ENCODE results near the gene SEPTIN12.
A peak's percentile ranks its signal among the peaks of the same experiment; 100 is the strongest.

SEPTIN12 gene

DNA sequence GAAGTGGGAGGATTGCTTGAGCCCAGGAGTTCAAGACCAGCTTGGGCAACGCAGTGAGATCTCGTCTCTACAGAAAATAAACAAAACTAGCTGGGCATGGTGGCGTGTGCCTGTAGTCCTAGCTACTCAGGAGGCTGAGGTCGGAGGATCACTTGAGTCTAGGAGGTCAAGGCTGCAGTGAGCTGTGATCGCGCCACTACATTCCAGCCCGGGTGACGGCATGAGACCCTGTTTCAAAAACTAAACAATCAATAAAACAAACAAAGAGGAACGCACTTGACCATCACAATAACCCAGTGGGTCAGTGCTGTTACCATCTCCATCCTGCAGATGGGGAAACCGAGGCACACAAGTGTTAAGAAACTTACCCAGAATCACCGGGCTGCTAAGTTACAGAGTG, 34.9 kb downstream of the SEPTIN12 start:
- TF ChIP-seq, protein P1, sequence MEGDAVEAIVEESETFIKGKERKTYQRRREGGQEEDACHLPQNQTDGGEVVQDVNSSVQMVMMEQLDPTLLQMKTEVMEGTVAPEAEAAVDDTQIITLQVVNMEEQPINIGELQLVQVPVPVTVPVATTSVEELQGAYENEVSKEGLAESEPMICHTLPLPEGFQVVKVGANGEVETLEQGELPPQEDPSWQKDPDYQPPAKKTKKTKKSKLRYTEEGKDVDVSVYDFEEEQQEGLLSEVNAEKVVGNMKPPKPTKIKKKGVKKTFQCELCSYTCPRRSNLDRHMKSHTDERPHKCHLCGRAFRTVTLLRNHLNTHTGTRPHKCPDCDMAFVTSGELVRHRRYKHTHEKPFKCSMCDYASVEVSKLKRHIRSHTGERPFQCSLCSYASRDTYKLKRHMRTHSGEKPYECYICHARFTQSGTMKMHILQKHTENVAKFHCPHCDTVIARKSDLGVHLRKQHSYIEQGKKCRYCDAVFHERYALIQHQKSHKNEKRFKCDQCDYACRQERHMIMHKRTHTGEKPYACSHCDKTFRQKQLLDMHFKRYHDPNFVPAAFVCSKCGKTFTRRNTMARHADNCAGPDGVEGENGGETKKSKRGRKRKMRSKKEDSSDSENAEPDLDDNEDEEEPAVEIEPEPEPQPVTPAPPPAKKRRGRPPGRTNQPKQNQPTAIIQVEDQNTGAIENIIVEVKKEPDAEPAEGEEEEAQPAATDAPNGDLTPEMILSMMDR (IDR thresholded peaks at IDR 0.05; ENCODE audit: control extremely low read depth, extremely low read depth, low read depth, missing control alignments), result no peak
- POLR2A ChIA-PET, result no interaction called here
- DNase-seq (ENCODE audit: extremely low spot score), result no peak
- CTCF ChIA-PET, result no interaction called here

DNA sequence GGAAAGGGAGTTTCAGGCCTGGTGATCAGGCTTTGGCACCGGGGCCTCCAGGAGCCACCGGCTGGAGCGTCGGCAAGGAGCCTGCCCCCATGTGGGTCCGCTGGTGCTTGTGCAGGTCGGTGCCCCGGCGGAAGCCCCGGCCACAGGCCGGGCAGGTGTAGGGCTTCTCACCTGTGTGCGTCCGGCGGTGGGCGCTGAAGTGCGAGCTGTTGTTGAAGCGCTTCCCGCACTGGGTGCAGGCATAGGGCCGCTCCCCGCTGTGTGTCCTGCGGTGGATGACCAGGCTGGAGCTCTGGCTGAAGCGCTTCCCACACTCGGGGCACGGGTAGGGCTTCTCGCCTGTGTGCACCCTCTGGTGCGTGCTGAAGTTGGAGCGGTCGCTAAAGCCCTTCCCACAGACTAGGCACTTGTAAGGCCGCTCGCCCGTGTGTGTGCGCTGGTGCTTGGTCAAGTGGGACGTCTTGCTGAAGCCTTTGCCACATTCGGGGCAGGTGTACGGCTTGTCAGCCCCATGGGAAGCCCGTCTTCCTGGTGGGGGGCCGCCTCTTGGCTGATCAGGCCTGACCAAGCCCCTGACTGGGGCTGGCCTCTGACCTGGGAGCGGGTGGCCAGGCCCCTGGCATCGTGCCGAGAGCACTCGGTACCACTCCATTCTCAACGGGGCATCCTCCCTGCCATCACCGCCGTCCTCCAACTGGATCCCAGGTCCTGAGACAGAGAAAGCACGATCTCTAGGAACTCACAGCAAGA, 35.6 kb downstream of the SEPTIN12 start:
- TF ChIP-seq, protein P1 (IDR thresholded peaks at IDR 0.05; ENCODE audit: control extremely low read depth, extremely low read depth, low read depth, missing control alignments), result no peak
- CTCF ChIA-PET, result no interaction called here
- POLR2A ChIA-PET, result no interaction called here
- DNase-seq (ENCODE audit: extremely low spot score), result no peak

DNA sequence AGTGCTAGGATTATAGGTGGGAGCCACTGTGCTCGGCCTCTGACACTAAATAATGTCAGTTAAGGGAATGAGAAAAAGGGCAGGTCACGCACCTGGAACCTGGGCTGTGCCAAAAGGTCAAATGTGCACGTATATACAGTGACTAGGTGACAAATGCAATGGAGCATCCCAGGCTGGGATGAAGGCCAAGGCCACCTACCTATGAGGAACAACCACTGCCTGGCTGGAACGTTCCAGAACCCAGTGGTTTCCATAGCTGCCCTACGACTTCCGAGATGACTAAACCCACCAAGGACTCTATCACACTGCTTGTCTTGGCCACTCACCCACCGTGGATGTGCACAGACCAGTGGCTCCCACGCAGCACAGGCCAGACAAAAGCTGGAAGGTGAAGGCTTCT, 37.2 kb downstream of the SEPTIN12 start:
- no peak for DNase-seq (ENCODE audit: extremely low spot score)
- TF ChIP-seq, protein P1 (IDR thresholded peaks at IDR 0.05; ENCODE audit: control extremely low read depth, extremely low read depth, low read depth, missing control alignments), result no peak
- CTCF ChIA-PET, result interaction anchor here (0.9 kb wide), 1 partner anchor 12 kb away, joined by 3 read pairs; no protein-coding TSS in a partner anchor
- POLR2A ChIA-PET, result interaction anchor here (0.5 to 0.7 kb wide), 2 partner anchors 16 to 44 kb away, joined by 3 read pairs; partner anchors contain the start of gene DNAAF8

DNA sequence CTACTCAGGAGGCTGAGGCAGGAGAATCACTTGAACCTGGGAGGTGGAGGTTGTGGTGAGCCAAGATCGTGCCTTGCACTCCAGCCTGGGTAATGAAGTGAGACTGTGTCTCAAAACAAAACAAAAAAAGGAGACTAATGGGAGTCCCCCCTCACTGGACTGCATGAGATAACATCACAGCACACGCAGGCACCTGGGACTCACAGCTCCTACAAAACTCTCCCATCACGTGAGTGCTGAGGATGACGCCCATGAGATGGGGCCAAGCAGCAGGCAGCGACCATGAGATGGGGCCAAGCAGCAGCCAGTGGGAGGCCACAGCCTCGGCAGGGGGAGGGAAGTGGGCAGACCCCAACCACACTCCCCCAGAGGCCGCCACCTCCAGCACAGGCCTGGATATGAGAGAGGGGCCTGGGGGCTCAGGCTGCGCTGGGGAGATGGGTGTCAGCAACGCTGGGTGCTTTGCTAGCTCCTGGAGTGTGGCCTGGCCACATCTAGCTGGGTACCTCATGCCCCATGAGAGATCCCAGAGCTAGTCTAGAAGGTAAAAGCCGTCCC, 38.4 kb downstream of the SEPTIN12 start:
- ChIA-PET POLR2A (interaction anchor here (1.0 to 1.3 kb wide), 2 partner anchors 11 to 15 kb away, joined by 3 to 4 read pairs; partner anchors contain the start of gene DNAAF8), CTCF (interaction anchor here (0.9 to 1.3 kb wide), 2 partner anchors 14 to 15 kb away, joined by 3 to 6 read pairs; partner anchors contain the start of genes ANKS3 and DNAAF8)
- TF ChIP-seq, protein P1 (IDR thresholded peaks at IDR 0.05; ENCODE audit: control extremely low read depth, extremely low read depth, low read depth, missing control alignments), result no peak
- DNase-seq (ENCODE audit: extremely low spot score), result peak; percentile 57

DNA sequence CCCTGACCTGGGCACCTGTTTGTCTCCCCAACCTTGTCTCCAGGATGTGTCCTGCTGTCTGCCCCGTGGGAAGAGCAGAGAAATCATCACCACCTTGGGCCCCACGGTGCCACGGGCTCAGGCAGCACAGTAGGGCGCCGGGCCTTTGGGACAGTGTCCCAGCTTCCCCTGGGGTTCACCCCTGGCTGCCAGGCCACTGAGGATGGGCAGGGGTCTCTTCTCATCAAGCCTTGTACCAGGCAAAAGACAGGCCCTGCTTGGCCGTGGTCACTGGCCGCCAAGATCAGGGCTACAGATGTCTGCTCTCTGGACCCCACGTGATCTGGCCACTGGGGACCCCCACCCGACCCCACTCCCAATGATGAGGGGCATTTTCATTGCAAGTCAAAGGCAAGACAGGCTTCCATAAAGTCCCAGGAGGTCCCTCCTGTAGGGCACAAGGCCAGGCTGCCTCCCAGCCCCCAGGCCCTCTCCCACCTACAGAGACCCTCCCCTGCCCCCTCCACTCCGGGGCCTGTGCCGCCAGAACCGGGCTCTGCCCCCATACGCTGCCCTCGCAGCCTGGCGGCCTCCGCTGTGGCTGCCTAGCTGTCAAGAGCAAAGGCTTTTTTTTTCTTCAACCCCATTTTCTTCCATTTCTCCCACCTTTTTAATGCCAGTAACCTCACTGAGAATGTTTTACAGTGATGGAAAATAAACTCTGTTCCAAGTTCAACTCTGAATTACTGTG, 39.3 kb downstream of the SEPTIN12 start:
- ChIA-PET CTCF (interaction anchor here (1.3 kb wide), 1 partner anchor 14 kb away, joined by 6 read pairs; the partner anchor contains the start of genes ANKS3 and DNAAF8), POLR2A (interaction anchor here (1.0 to 1.5 kb wide), 3 partner anchors 10 to 14 kb away, joined by 3 to 5 read pairs (median 4); partner anchors contain the start of gene DNAAF8)
- no peak for DNase-seq (ENCODE audit: extremely low spot score)
- TF ChIP-seq, protein P1 (IDR thresholded peaks at IDR 0.05; ENCODE audit: control extremely low read depth, extremely low read depth, low read depth, missing control alignments), result no peak

Measured in GM10248 (cell line).